GM12891 (cell line): Measurements from ENCODE around the gene ZNF101. TPM values are rescaled to one million over a fixed set of nuclear protein-coding genes. Genes with fewer than 3 reads are reported as not detected.

Source experiments
- DNase-seq: peaks from one replicate; pipeline ENCODE4 v3.0.0; 2011; ENCODE audit warnings: low spot score; ENCODE audit not compliant: insufficient read length
- FAIRE-seq: peaks from 2 replicates; lab custom pipeline; 2011; peaks lifted over from hg19 to GRCh38; lab: Jason Lieb, UNC
- PAX5 ChIP-seq: IDR thresholded peaks from 2 replicates; pipeline ENCODE4 v1.6.1; 2011; ENCODE audit warnings: low read length, moderate library complexity, mild to moderate bottlenecking; ENCODE audit not compliant: insufficient read depth, severe bottlenecking
- POLR2A ChIP-seq: IDR thresholded peaks from 2 replicates; pipeline ENCODE4 v1.6.1; 2011; ENCODE audit warnings: low read depth, low read length, control low read depth
- POLR2AphosphoS5 ChIP-seq: IDR thresholded peaks from 2 replicates; pipeline ENCODE4 v1.6.1; 2011; ENCODE audit warnings: low read depth, low read length, control low read depth
- POU2F2 ChIP-seq: IDR thresholded peaks from 2 replicates; pipeline ENCODE4 v1.6.1; 2011; ENCODE audit warnings: low read depth, mild to moderate bottlenecking, control low read depth, low read length, moderate library complexity
- SPI1 ChIP-seq: IDR thresholded peaks from 2 replicates; pipeline ENCODE4 v1.6.1; 2011; ENCODE audit warnings: low read depth, low read length, control low read depth
- TAF1 ChIP-seq: IDR thresholded peaks from 2 replicates; pipeline ENCODE4 v1.6.1; 2011; ENCODE audit warnings: low read depth, low read length, control low read depth
- polyA plus RNA-seq: library from polyadenylated mRNA; unstranded; fragments of >200 nt; gene quantifications from one replicate; pipeline ENCODE4 v1.2.1, GENCODE V29; 2012; ENCODE audit warnings: low read depth, missing spikeins, inconsistent platforms; ENCODE audit not compliant: missing spikeins

The ZNF101 gene
- 8.1 TPM for polyA plus RNA-seq

- peak; percentile 79 for TF ChIP-seq TAF1
- peak; percentile 81; the same call in 1 of the 2 replicates for TF ChIP-seq POLR2A
- peak; percentile 31; the same call in 1 of the 2 replicates for TF ChIP-seq POU2F2
- TF ChIP-seq SPI1, result no peak
- peak; percentile 84 for TF ChIP-seq POLR2AphosphoS5
- FAIRE-seq, result peak; percentile 94
- peak; percentile 84 for DNase-seq
Observed at GRCh38 chr19:19668230-19669012, at the start of gene ZNF101. Gene ZNF101 (plus strand): TSS chr19:19668839. CDS start chr19:19668964, 125 bp downstream.

DNA sequence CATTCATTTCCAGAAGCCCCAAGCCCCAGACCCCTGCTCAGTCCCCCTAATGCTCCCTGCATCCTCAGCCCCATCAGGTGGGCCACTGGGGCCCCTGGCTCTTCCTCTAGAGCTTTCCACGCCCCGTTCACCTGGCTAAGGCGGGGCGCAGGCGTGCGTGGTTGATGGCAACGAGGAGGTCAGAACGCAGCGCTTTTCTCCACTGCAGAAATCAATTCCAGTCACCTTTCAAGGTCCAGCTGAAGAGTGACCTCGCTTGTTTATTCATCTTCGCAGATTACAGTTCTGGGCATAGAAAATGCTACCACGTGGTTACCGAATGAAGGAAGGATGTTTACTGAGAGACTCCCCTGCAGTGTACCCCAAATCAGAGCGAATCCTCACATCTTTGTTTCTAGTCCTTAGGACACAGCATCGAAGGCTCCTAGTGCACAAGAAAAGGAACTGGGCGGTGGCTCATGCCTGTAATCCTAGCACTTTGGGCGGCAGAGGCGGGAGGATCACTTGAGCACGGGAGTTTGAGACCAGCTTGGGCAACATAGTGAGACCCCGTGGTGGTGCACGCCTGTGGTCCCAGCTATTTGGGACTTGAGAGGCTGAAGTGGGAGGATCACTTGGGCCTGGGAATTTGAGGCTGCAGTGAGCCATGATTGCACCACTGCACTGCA lies 49.3 kb upstream of the ZNF101 start:
- TF ChIP-seq POU2F2 (no peak), POLR2A (no peak), TAF1 (no peak), PAX5 (no peak), SPI1 (no peak), POLR2AphosphoS5 (no peak)
- no peak for FAIRE-seq

DNA sequence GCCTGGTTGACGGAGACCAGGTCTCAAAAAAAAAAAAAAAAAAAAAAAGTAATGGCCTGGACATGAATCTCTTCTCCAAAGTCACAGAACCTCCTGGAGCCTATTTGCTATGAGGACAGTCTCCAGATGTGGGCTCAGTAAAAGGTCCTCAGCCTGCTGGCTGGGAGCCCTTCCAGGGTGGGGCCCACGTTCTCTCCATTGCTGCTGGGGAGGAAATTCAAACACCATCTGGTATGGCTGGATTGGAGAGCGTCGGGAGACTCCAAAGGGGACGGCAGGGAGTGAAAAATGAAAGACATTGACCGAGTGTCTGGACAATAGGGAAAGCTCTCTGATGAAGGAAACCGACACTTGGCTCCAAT lies 48.8 kb upstream of the ZNF101 start:
- FAIRE-seq, result no peak
- TF ChIP-seq POLR2A, result no peak
- TF ChIP-seq POLR2AphosphoS5, result no peak
- TF ChIP-seq PAX5, result no peak
- no peak for TF ChIP-seq SPI1
- no peak for TF ChIP-seq TAF1
- TF ChIP-seq POU2F2, result no peak
- no peak for DNase-seq

More for the DNA sequence above, 49.3 kb upstream of the ZNF101 start:
- no peak for DNase-seq

DNA sequence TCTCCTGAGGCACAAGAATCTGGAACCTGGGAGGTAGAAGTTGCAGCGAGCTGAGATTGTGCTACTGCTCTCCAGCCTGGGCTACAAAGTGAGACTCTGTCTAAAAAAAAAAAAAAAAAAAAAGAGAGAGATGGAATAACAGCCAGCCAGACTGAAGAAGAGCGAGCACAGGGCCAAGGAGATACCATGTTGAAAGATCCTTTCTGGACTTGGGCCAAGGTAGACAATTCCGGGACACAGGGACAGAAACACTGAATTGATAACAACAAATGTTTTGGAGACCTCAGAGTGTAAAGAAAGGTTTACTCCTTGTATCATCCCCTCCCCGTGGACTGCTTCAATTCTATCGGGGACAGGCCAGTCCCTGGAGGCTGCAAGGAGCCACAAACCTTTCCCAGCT lies 45.3 kb upstream of the ZNF101 start:
- FAIRE-seq (no peak), DNase-seq (no peak)
- TF ChIP-seq POLR2AphosphoS5 (no peak), POLR2A (no peak), TAF1 (no peak), POU2F2 (no peak), SPI1 (no peak), PAX5 (no peak)

GRCh38 chr19:19624032-19624570 lies 44.5 kb upstream of the ZNF101 start:
- no peak for TF ChIP-seq SPI1
- TF ChIP-seq POLR2A, result no peak
- TF ChIP-seq POLR2AphosphoS5, result no peak
- no peak for TF ChIP-seq POU2F2
- TF ChIP-seq PAX5, result no peak
- no peak for TF ChIP-seq TAF1
- no peak for DNase-seq
- FAIRE-seq, result no peak

- FAIRE-seq (peak; percentile 38), DNase-seq (no peak)
- TF ChIP-seq POU2F2 (peak; percentile 22; the same call in 1 of the 2 replicates), SPI1 (no peak), POLR2A (0 out of 2 replicates have a peak, but pooled peaks have one; percentile 22)
Observed at GRCh38 chr19:19626516-19627472, 41.8 kb upstream of the ZNF101 start.

DNA sequence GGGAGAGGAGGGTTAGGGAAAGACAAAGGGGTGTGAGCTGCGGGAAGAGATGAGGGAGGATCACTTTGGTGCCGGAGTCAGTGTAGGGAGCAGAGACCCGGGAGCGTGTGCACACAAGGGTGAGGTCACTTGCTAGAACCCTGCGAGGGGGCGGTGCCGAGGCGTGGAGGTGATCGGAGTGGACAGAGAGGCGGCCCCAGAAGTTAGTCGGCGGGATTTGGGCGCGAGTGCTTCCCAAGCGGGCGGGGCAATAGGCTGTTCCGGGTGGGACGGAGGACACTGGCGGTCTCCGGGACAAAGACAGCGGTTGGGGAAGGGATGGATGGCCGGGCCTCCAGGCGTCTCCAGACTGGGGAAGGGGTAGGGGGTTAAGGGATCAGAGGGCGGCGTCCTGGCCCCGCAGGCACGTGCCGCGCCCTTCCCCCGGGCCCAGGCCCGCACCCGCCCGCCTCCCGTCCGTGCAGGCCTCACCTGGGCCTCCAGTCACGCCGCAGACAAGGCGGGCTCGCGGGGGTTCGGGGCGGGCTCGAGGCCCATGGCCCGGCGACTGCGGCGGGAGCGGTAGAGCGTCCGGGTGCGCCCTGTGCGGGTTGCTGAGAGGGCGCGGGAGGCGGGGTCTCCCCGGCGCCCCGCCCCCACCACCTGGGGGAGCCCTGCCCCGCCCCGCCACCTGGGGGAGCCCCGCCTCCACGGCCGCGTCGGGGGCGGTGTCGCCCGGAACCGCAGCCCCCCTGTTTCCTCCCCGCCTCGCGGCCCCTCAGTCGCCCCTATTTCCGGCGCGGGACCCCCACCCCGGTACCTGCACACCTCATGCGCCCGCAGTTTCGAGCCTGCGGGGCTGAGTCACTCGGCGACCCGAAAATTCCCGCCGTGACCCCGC lies 40.8 kb upstream of the ZNF101 start, which contains the start of gene LPAR2:
Gene LPAR2 (minus strand): TSS at position 600 of the 880 bp plus-strand sequence. CDS start 945 bp downstream, outside the sequence.
- TF ChIP-seq POLR2AphosphoS5, result peak; percentile 20; the same call in 1 of the 2 replicates
- no peak for TF ChIP-seq POU2F2
- FAIRE-seq (peak; percentile 65), DNase-seq (peak; percentile 97)

DNA sequence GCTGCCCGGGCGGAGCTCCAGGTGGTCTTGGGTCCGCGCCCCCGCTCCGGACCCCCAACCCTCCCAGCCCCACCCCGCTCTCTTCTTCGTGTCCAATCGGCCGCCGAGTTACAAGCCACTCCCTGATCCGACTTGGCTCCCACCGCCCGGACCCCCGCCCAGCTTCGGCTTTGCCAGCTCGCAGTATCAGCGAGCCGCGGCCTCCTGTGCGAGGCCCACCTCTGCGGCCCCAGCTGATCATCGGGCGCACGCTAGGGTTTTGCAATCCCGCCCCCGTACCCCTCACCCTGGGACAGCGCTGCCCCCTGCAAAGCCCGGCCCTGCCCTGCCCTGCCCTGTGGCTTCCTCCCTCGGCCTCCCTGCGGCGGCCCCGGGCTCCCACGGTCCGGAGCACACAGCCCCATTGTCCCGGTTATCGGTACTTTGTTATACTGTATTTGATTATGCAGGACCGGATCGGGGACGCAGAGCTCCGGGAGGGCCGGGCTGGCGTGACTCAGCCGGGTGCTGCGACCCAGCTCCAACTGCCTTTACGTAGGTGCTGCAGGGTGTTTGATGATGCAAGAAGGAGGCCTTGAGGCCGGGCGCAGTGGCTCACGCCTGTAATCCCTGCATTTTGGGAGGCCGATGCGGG lies 40.0 kb upstream of the ZNF101 start:
- peak; percentile 76 for FAIRE-seq
- TF ChIP-seq POLR2AphosphoS5 (peak; percentile 57), POU2F2 (no peak), TAF1 (no peak), SPI1 (no peak), PAX5 (no peak), POLR2A (no peak)
- DNase-seq, result no peak
